ENCODE data around the gene WEE1. TPM values are rescaled to one million over a fixed set of nuclear protein-coding genes. Genes with fewer than 3 reads are reported as not detected.

WEE1 gene
- total and polyA plus RNA-seq, 11 donors: 14.5 to 89.2 (median 51.3) TPM

GRCh38 chr11:9527481-9528135 lies 45.9 kb upstream of the WEE1 start:
- WGBS, 4 donors: 55 to 66% (median 58%) methylated on average over 8 of the region's 8 CpGs
- intact Hi-C loops (cut with DNase I): loop anchor here in 2 of 10 donors (5.0 kb wide), 3 partner anchors 35 to 220 kb away; partner anchors contain the start of gene WEE1 (in 1 of the 2)
- TF ChIP-seq, protein P1, sequence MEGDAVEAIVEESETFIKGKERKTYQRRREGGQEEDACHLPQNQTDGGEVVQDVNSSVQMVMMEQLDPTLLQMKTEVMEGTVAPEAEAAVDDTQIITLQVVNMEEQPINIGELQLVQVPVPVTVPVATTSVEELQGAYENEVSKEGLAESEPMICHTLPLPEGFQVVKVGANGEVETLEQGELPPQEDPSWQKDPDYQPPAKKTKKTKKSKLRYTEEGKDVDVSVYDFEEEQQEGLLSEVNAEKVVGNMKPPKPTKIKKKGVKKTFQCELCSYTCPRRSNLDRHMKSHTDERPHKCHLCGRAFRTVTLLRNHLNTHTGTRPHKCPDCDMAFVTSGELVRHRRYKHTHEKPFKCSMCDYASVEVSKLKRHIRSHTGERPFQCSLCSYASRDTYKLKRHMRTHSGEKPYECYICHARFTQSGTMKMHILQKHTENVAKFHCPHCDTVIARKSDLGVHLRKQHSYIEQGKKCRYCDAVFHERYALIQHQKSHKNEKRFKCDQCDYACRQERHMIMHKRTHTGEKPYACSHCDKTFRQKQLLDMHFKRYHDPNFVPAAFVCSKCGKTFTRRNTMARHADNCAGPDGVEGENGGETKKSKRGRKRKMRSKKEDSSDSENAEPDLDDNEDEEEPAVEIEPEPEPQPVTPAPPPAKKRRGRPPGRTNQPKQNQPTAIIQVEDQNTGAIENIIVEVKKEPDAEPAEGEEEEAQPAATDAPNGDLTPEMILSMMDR (IDR thresholded peaks at IDR 0.05): no peak
- TF ChIP-seq POLR2A (IDR thresholded peaks at IDR 0.05): no peak
- no peaks in the 10 kb centered on the region for H3K27me3 ChIP-seq
- H3K4me1 ChIP-seq: peaks cover 0 to 28% (median 11%) of the 10 kb centered on the region in 12 donors
- no peak overlapping the region for H3K4me3 ChIP-seq
- peak overlapping the region in 6 of 12 donors; percentile 25 to 78 (median 38) for H3K27ac ChIP-seq
- peaks cover 0 to 28% (median 22%) of the 10 kb centered on the region in 9 donors for H3K36me3 ChIP-seq
- peak in 3 of 4 donors; percentile 50 to 74 (median 68) for ATAC-seq
- no peaks in the 10 kb centered on the region for H3K9me3 ChIP-seq
- no peak for DNase-seq

- H3K9me3 ChIP-seq: no peaks in the 10 kb centered on the region
- no peak overlapping the region for H3K4me3 ChIP-seq
- H3K4me1 ChIP-seq: peaks cover 0 to 28% (median 11%) of the 10 kb centered on the region in 12 donors
- intact Hi-C loops (cut with DNase I): loop anchor here in 2 of 10 donors (5.0 kb wide), 3 partner anchors 34 to 219 kb away; partner anchors contain the start of gene WEE1 (in 1 of the 2)
- peaks cover 0 to 27% (median 19%) of the 10 kb centered on the region in 9 donors for H3K36me3 ChIP-seq
- TF ChIP-seq, protein P1 (IDR thresholded peaks at IDR 0.05): no peak
- no peak for TF ChIP-seq POLR2A (IDR thresholded peaks at IDR 0.05)
- DNase-seq (no peak), ATAC-seq (no peak)
- peak overlapping the region in 2 of 12 donors; percentile 44 to 78 for H3K27ac ChIP-seq
- WGBS, 4 donors: 96 to 99% (median 98%) methylated on average over 1 of the region's 1 CpG
- no peaks in the 10 kb centered on the region for H3K27me3 ChIP-seq
Measured at GRCh38 chr11:9528136-9528501, 45.4 kb upstream of the WEE1 start.

GRCh38 chr11:9528573-9529333 lies 44.7 kb upstream of the WEE1 start:
- DNase-seq (no peak), ATAC-seq (no peak)
- no peaks in the 10 kb centered on the region for H3K27me3 ChIP-seq
- TF ChIP-seq, protein P1 (IDR thresholded peaks at IDR 0.05): no peak
- no peak for TF ChIP-seq POLR2A (IDR thresholded peaks at IDR 0.05)
- H3K9me3 ChIP-seq: no peaks in the 10 kb centered on the region
- peaks cover 0 to 27% (median 19%) of the 10 kb centered on the region in 9 donors for H3K36me3 ChIP-seq
- no peak overlapping the region for H3K27ac ChIP-seq
- intact Hi-C loops (cut with DNase I): loop anchor here in 2 of 10 donors (5.0 kb wide), 3 partner anchors 34 to 219 kb away; partner anchors contain the start of gene WEE1 (in 1 of the 2)
- H3K4me3 ChIP-seq: no peak overlapping the region
- peaks cover 0 to 28% (median 11%) of the 10 kb centered on the region in 12 donors for H3K4me1 ChIP-seq
- 83 to 86% (median 85%) methylated on average over 12 of the region's 12 CpGs for WGBS, 4 donors

DNA sequence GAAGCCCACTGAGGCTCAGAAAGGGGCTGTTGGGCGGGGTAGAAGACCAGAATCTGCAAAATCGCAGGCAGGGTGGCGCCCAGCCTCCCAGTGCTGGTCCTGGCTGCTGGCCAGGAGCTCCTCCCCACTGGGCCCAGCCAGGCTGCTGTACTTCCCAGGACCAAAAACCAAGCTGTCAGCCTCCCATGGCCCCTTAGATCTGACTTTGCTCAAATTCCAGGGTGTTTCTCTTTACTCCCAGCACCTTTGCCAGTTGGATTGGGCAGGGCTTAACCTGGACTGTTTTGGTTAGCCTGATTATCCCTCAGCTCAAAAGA lies 44.2 kb upstream of the WEE1 start:
- peaks cover 0 to 27% (median 19%) of the 10 kb centered on the region in 9 donors for H3K36me3 ChIP-seq
- ATAC-seq (peak in 3 of 4 donors; percentile 65 to 67 (median 66)), DNase-seq (peak in 3 of 5 donors; percentile 32 to 45 (median 45))
- no peak overlapping the region for H3K4me3 ChIP-seq
- TF ChIP-seq, protein P1 (IDR thresholded peaks at IDR 0.05): no peak
- no peak for TF ChIP-seq POLR2A (IDR thresholded peaks at IDR 0.05)
- peak overlapping the region in 1 of 12 donors; percentile 10 for H3K27ac ChIP-seq
- 65 to 88% (median 67%) methylated on average over 3 of the region's 3 CpGs for WGBS, 4 donors
- H3K4me1 ChIP-seq: peaks cover 0 to 28% (median 11%) of the 10 kb centered on the region in 12 donors
- intact Hi-C loops (cut with DNase I): loop anchor here in 2 of 10 donors (5.0 kb wide), 3 partner anchors 33 to 218 kb away; partner anchors contain the start of gene WEE1 (in 1 of the 2)
- no peaks in the 10 kb centered on the region for H3K27me3 ChIP-seq
- H3K9me3 ChIP-seq: no peaks in the 10 kb centered on the region

Measured in heart left ventricle (tissue), 16 donors.